ENCODE data around the gene RECQL. TPM values are rescaled to one million over a fixed set of nuclear protein-coding genes. Genes with fewer than 3 reads are reported as not detected.

RECQL gene
- total RNA-seq, 1 experiment from 2014 or later: 42.3 TPM

- no peak overlapping the region for H3K27ac ChIP-seq (ENCODE audit: low read length)
- H3K9me3 ChIP-seq (ENCODE audit: control insufficient read depth, insufficient read depth, low read depth, low read length): no peaks in the 10 kb centered on the region
- H3K36me3 ChIP-seq (ENCODE audit: control insufficient read depth, insufficient read depth, low read length): peaks cover 3% of the 10 kb centered on the region; the same call in 1 of the 2 replicates
- in situ Hi-C loops (cut with HindIII; ENCODE audit: low pct_unique_long_range_greater_than_20kb, low sequenced_read_pairs): no loop called here
- POLR2A ChIA-PET: no interaction called here
- H3K4me3 ChIP-seq (ENCODE audit: low read depth in 2 of 2, low read length in 2 of 2): no peak overlapping the region
- no peaks in the 10 kb centered on the region for H3K27me3 ChIP-seq (ENCODE audit: control insufficient read depth, insufficient read depth, low read length)
- intact Hi-C loops (cut with micrococcal nuclease; ENCODE audit: unreplicated experiment): no loop called here
- TF ChIP-seq SIN3A (IDR thresholded peaks at IDR 0.05; ENCODE audit: borderline replicate concordance, insufficient read depth, low read depth, low read length) (no peak), CTCF (IDR thresholded peaks at IDR 0.05) (no peak), POLR2AphosphoS5 (IDR thresholded peaks at IDR 0.05; ENCODE audit: low read depth, low read length) (no peak), TCF7L2 (IDR thresholded peaks at IDR 0.05; ENCODE audit: low read depth, low read length) (no peak), REST (IDR thresholded peaks at IDR 0.05; ENCODE audit: insufficient read depth in 1 of 2, low read depth in 2 of 2, low read length in 1 of 2) (no peak)
- BruUV-seq (replicated peaks): no TSS peak
- CTCF ChIA-PET: no interaction called here
- peaks cover 7% of the 10 kb centered on the region; the same call in 1 of the 2 replicates for H3K4me1 ChIP-seq (ENCODE audit: control insufficient read depth, insufficient read depth, low read length)
- ATAC-seq (no peak), DNase-seq (ENCODE audit: low read depth, low spot score) (no peak)
These were observed 6.4 kb upstream of the RECQL start for GRCh38 chr12:21507849-21508248.

GRCh38 chr12:21505888-21506287, 4.5 kb upstream of the RECQL start:
- no peak for ATAC-seq
- H3K27me3 ChIP-seq (ENCODE audit: control insufficient read depth, insufficient read depth, low read length): no peaks in the 10 kb centered on the region
- DNase-seq (ENCODE audit: low read depth, low spot score): no peak
- ChIA-PET POLR2A (no interaction called here), CTCF (no interaction called here)
- H3K27ac ChIP-seq (ENCODE audit: low read length): no peak overlapping the region
- TF ChIP-seq TCF7L2 (IDR thresholded peaks at IDR 0.05; ENCODE audit: low read depth, low read length): no peak
- H3K4me3 ChIP-seq (ENCODE audit: low read depth in 2 of 2, low read length in 2 of 2): no peak overlapping the region
- peaks cover 9% of the 10 kb centered on the region; the same call in 1 of the 2 replicates for H3K4me1 ChIP-seq (ENCODE audit: control insufficient read depth, insufficient read depth, low read length)
- intact Hi-C loops (cut with micrococcal nuclease; ENCODE audit: unreplicated experiment): no loop called here
- H3K9me3 ChIP-seq (ENCODE audit: control insufficient read depth, insufficient read depth, low read depth, low read length): no peaks in the 10 kb centered on the region
- no TSS peak for BruUV-seq (replicated peaks)
- no peaks in the 10 kb centered on the region; the same call in 1 of the 2 replicates for H3K36me3 ChIP-seq (ENCODE audit: control insufficient read depth, insufficient read depth, low read length)
- in situ Hi-C loops (cut with HindIII; ENCODE audit: low pct_unique_long_range_greater_than_20kb, low sequenced_read_pairs): no loop called here

DNA sequence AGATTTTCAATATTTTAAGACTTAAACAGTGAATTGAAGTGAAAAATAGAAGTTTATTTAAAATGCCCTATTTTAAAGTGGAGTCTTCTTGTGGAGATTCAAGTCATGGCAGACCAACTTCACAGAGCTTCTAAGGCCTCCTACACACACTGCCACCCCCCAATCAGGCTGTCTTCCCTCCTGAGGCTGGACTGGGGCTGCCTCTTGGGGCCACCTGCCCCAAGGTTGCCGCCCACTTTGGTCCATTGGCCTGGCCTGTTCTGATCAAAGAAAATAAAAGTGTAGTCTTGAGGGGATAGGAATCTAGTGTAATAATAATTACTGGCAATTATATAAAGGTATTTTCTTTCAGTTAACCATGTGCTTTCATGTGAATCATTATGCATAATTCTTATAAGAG, 1.4 kb upstream of the RECQL start:
- peaks cover 7% of the 10 kb centered on the region; the same call in 1 of the 2 replicates for H3K36me3 ChIP-seq (ENCODE audit: control insufficient read depth, insufficient read depth, low read length)
- H3K27ac ChIP-seq (ENCODE audit: low read length): no peak overlapping the region; the same call in 1 of the 2 replicates
- H3K9me3 ChIP-seq (ENCODE audit: control insufficient read depth, insufficient read depth, low read depth, low read length): no peaks in the 10 kb centered on the region
- in situ Hi-C loops (cut with HindIII; ENCODE audit: low pct_unique_long_range_greater_than_20kb, low sequenced_read_pairs): no loop called here
- POLR2A ChIA-PET: no interaction called here
- no peak for TF ChIP-seq CTCF (IDR thresholded peaks at IDR 0.05)
- no peak for TF ChIP-seq SIN3A (IDR thresholded peaks at IDR 0.05; ENCODE audit: borderline replicate concordance, insufficient read depth, low read depth, low read length)
- TF ChIP-seq TCF7L2 (IDR thresholded peaks at IDR 0.05; ENCODE audit: low read depth, low read length): no peak
- no peak for TF ChIP-seq REST (IDR thresholded peaks at IDR 0.05; ENCODE audit: insufficient read depth in 1 of 2, low read depth in 2 of 2, low read length in 1 of 2)
- no peak for TF ChIP-seq POLR2AphosphoS5 (IDR thresholded peaks at IDR 0.05; ENCODE audit: low read depth, low read length)
- H3K27me3 ChIP-seq (ENCODE audit: control insufficient read depth, insufficient read depth, low read length): no peaks in the 10 kb centered on the region
- BruUV-seq (replicated peaks): TSS peak; percentile 70
- no peak for ATAC-seq
- DNase-seq (ENCODE audit: low read depth, low spot score): no peak
- intact Hi-C loops (cut with micrococcal nuclease; ENCODE audit: unreplicated experiment): no loop called here
- H3K4me3 ChIP-seq (ENCODE audit: low read depth in 2 of 2, low read length in 2 of 2): peak overlapping the region; percentile 88 to 97
- CTCF ChIA-PET: no interaction called here
- H3K4me1 ChIP-seq (ENCODE audit: control insufficient read depth, insufficient read depth, low read length): peaks cover 14% of the 10 kb centered on the region; the same call in 1 of the 2 replicates
